AG08396 (cell line): ENCODE data around the gene MT1B.

Experiments
- DNase-seq: peaks from one replicate; pipeline ENCODE4 v3.0.0; 2012; ENCODE audit warnings: low spot score, mixed read lengths

Gene MT1B

GRCh38 chr16:56651586-56651985 lies at the start of gene MT1B:
Gene MT1B, plus strand, starts transcription at chr16:56651886. Its CDS starts 68 bp downstream, at chr16:56651954.
- DNase-seq, result no peak

- peak; percentile 35 for DNase-seq
Measured at GRCh38 chr16:56603589-56603988, 48.1 kb upstream of the MT1B start.

- no peak for DNase-seq
Measured at GRCh38 chr16:56604966-56605365, 46.7 kb upstream of the MT1B start.

GRCh38 chr16:56605475-56605874 lies 46.2 kb upstream of the MT1B start:
- DNase-seq, result no peak

- peak; percentile 61 for DNase-seq
Measured at GRCh38 chr16:56606071-56606475, 45.6 kb upstream of the MT1B start.

- DNase-seq, result peak; percentile 76
Measured at GRCh38 chr16:56606476-56607108, 45.1 kb upstream of the MT1B start.

- peak; percentile 87 for DNase-seq
Measured at GRCh38 chr16:56607109-56607618, 44.5 kb upstream of the MT1B start.

GRCh38 chr16:56607675-56608042 lies 44.0 kb upstream of the MT1B start:
- DNase-seq, result no peak

- DNase-seq, result peak; percentile 93
Measured at GRCh38 chr16:56608043-56608875, 43.4 kb upstream of the MT1B start, which contains the start of gene MT2A. Gene MT2A, plus strand, starts transcription at chr16:56608584. Its CDS starts 72 bp downstream, at chr16:56608656.

- DNase-seq, result no peak
Measured at GRCh38 chr16:56608876-56609462, 42.7 kb upstream of the MT1B start.

- peak; percentile 67 for DNase-seq
Measured at GRCh38 chr16:56609463-56609921, 42.2 kb upstream of the MT1B start.

GRCh38 chr16:56610017-56610608 lies 41.6 kb upstream of the MT1B start:
- DNase-seq, result no peak

GRCh38 chr16:56610609-56611111 lies 41.0 kb upstream of the MT1B start:
- DNase-seq, result no peak

- DNase-seq, result peak; percentile 55
Measured at GRCh38 chr16:56611281-56611833, 40.3 kb upstream of the MT1B start.

- DNase-seq, result no peak
Measured at GRCh38 chr16:56613706-56614105, 38.0 kb upstream of the MT1B start.

- peak; percentile 65 for DNase-seq
Measured at GRCh38 chr16:56614549-56614991, 37.1 kb upstream of the MT1B start.

GRCh38 chr16:56615353-56615752 lies 36.3 kb upstream of the MT1B start:
- no peak for DNase-seq

GRCh38 chr16:56616608-56617211 lies 35.0 kb upstream of the MT1B start:
- no peak for DNase-seq

- DNase-seq, result peak; percentile 74
Measured at GRCh38 chr16:56617212-56618085, 34.2 kb upstream of the MT1B start.

- no peak for DNase-seq
Measured at GRCh38 chr16:56618138-56618537, 33.5 kb upstream of the MT1B start.
